ENCODE data around the gene KLHL42. TPM values are rescaled to one million over a fixed set of nuclear protein-coding genes. Genes with fewer than 3 reads are reported as not detected.

The KLHL42 gene
- total RNA-seq, 1 donor from 2014 or later, result 36.7 TPM

DNA sequence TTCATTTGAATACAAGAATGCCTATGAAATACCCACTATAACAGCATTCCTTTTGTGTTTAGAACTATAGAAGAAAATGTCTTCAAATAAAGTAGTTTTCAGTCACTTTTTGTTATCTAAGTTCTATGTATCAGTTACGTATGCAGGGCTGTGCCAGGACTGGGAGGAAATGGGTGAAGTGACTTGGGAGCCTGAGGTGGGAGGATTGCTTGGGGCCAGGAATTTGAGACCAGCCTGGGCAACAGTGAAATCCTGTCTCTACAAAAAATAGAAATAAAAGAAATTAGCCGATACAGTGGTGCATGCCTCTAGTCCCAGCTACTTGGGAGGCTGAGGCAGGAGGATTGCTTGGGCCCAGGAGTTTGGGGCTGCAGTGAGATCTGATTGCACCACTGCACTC is 22.9 kb downstream of the KLHL42 start:
- Histone ChIP-seq H3K9me3 (no peaks in the 10 kb centered on the region), H3K4me1 (peaks cover 0 to 27% of the 10 kb centered on the region in 2 donors), H3K27me3 (no peaks in the 10 kb centered on the region), H3K4me3 (no peak overlapping the region), H3K36me3 (peaks cover 16 to 23% of the 10 kb centered on the region in 2 donors), H3K27ac (peak overlapping the region; percentile 73 to 77)
- DNase-seq (ENCODE audit: low spot score in 2 of 2), result peak in 1 of 2 donors; percentile 55
- TF ChIP-seq, protein P1, sequence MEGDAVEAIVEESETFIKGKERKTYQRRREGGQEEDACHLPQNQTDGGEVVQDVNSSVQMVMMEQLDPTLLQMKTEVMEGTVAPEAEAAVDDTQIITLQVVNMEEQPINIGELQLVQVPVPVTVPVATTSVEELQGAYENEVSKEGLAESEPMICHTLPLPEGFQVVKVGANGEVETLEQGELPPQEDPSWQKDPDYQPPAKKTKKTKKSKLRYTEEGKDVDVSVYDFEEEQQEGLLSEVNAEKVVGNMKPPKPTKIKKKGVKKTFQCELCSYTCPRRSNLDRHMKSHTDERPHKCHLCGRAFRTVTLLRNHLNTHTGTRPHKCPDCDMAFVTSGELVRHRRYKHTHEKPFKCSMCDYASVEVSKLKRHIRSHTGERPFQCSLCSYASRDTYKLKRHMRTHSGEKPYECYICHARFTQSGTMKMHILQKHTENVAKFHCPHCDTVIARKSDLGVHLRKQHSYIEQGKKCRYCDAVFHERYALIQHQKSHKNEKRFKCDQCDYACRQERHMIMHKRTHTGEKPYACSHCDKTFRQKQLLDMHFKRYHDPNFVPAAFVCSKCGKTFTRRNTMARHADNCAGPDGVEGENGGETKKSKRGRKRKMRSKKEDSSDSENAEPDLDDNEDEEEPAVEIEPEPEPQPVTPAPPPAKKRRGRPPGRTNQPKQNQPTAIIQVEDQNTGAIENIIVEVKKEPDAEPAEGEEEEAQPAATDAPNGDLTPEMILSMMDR (IDR thresholded peaks at IDR 0.05), result no peak
- intact Hi-C loops (cut with DNase I), result no loop called here

DNA sequence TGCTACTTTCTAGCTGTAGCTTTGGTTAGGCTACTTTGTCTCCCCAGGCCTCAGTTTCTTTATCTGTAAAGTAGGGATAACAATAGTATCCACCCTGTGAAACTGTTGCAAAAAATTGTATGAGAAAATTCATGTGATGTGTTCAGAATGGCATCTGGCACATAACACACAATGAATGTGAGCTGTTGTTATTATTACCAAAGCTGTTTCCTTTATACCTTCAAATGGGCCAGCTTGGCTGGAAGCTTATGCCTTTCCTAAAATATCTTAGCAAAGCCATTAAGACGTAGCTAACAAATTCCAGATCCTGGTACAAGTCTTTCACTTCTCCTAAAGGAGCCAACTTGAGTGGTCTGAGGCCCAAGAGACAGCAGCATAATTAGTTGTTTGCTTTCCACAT is 25.2 kb downstream of the KLHL42 start:
- H3K27ac ChIP-seq, result peak overlapping the region; percentile 73 to 77
- H3K4me1 ChIP-seq, result peaks cover 0 to 41% of the 10 kb centered on the region in 2 donors
- no peaks in the 10 kb centered on the region for H3K9me3 ChIP-seq
- DNase-seq (ENCODE audit: low spot score in 2 of 2), result no peak
- peaks cover 0 to 3% of the 10 kb centered on the region in 2 donors for H3K36me3 ChIP-seq
- TF ChIP-seq, protein P1 (IDR thresholded peaks at IDR 0.05), result no peak
- no peaks in the 10 kb centered on the region for H3K27me3 ChIP-seq
- intact Hi-C loops (cut with DNase I), result no loop called here
- H3K4me3 ChIP-seq, result no peak overlapping the region

DNA sequence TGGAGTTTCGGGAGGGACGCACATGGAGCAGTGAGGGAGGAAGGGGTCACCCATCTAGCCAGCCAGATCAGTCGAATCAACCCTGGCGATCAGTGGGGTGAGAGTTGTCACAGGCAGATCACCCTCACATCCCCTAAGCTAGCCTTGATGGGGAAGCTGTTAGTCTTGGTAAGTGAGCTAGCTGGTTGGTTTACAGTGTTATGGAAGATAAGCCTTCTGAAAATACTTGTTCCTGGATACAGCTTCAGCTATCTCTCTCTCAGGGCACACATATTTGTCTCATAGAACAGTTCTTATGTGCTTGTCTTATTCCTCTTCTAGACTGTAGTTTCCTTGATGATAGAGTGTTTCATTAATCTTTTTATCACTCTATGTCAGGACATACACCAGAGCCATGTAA is 26.2 kb downstream of the KLHL42 start:
- no peaks in the 10 kb centered on the region for H3K27me3 ChIP-seq
- TF ChIP-seq, protein P1 (IDR thresholded peaks at IDR 0.05), result no peak
- H3K4me3 ChIP-seq, result no peak overlapping the region
- intact Hi-C loops (cut with DNase I), result no loop called here
- peaks cover 1 to 43% of the 10 kb centered on the region in 2 donors for H3K4me1 ChIP-seq
- H3K9me3 ChIP-seq, result no peaks in the 10 kb centered on the region
- H3K27ac ChIP-seq, result peak overlapping the region; percentile 73 to 77
- DNase-seq (ENCODE audit: low spot score in 2 of 2), result no peak
- peaks cover 0 to under 1% of the 10 kb centered on the region in 2 donors for H3K36me3 ChIP-seq

DNA sequence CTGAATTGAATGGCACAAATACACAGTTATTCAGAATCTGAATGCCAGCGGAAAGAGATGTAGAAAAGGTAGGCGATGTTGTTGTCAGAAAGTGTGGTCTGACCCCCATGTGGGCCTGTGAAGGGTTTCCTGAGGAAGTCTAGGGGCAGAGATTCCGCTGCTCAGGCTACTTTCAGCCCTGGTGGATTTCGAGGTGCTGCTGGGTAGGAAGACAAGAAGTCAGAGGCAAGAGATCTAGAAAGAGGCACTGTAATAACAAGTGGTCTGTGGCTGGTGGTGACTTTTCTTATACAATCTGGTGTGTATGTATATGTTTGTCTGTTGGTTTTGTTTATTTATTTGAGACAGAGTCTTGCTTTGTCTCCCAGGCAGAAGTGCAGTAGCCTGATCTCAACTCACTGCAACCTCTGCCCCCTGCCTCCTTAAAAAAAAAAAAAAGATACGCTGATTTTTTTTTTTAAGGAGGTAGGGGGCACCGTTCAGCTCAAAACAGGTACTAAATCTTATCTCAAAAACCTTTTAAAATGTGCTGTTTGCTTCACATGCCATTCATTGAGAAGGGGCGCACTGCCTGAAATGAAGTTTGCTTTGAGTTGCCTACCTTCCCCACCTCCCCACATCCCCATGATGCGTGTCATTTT is 27.1 kb downstream of the KLHL42 start:
- intact Hi-C loops (cut with DNase I), result no loop called here
- Histone ChIP-seq H3K27ac (peak overlapping the region; percentile 73 to 77), H3K4me3 (no peak overlapping the region), H3K9me3 (no peaks in the 10 kb centered on the region), H3K4me1 (peaks cover 4 to 43% of the 10 kb centered on the region in 2 donors), H3K27me3 (no peaks in the 10 kb centered on the region), H3K36me3 (no peaks in the 10 kb centered on the region)
- DNase-seq (ENCODE audit: low spot score in 2 of 2), result peak in 1 of 2 donors; percentile 11
- TF ChIP-seq, protein P1 (IDR thresholded peaks at IDR 0.05), result no peak

DNA sequence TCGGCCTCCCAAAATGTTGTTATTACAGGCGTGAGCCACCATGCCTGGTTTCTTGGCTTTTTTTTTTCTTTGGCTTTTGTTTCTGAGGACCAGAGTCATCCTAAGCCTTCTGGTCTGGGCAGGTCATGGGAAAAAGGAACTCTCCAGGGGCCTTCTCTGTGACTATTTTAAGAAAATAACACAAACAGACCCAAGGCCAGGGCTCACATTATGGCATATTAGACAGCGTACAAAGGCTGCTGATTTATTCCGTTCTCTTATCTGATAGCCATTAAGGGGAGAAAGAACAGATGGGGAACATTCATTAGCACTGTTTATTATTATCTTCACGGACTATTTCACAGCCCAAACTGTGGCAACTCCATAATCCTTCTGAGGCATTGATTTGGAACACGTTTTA is 28.8 kb downstream of the KLHL42 start:
- peak in 1 of 2 donors; percentile 58 for DNase-seq (ENCODE audit: low spot score in 2 of 2)
- Histone ChIP-seq H3K36me3 (no peaks in the 10 kb centered on the region), H3K27me3 (no peaks in the 10 kb centered on the region), H3K4me3 (no peak overlapping the region), H3K4me1 (peaks cover 4 to 37% of the 10 kb centered on the region in 2 donors), H3K27ac (peak overlapping the region; percentile 64 to 73), H3K9me3 (no peaks in the 10 kb centered on the region)
- intact Hi-C loops (cut with DNase I), result loop anchor here (2.0 kb wide), 1 partner anchor 28 kb away; the partner anchor contains the start of genes KLHL42 and MANSC4
- TF ChIP-seq, protein P1 (IDR thresholded peaks at IDR 0.05), result no peak

Data from ascending aorta (tissue), 2 donors.